GM19395 (cell line): ENCODE data around the gene GNPAT.
A peak's percentile ranks its signal among the peaks of the same experiment; 100 is the strongest.
"Not testable (repeated sequence)": the region's sequence is repeated elsewhere in the genome, so short reads cannot be mapped to it uniquely, and the experiment has no call there.

ENCODE experiments used
- ATAC-seq: cut with Tn5 transposase; IDR thresholded peaks from one replicate; pipeline ENCODE4 v1.9.1; 2021; ENCODE audit warnings: mild to moderate bottlenecking, moderate library complexity; ENCODE audit not compliant: unreplicated experiment

GNPAT gene

DNA sequence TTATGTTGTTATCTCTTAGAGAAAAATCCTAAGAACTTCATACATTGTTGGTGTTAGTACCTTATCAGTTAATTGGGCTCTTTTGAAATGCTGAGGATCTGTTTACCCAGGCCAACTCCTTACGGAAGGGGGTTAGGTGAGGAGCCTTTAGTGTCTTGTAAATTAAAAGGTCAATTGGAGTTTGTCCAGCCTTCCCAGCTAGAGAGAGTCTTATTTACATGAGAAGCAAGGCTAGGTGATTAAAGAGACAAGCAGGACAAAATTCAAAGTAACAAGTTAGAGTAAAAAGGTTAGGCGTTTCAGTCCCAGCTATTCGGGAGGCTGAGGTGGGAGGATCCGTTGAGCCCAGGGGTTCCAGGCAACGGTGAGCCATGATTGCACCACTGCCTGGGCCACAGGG is 28.7 kb upstream of the GNPAT start:
- ATAC-seq, result not testable (repeated sequence)

DNA sequence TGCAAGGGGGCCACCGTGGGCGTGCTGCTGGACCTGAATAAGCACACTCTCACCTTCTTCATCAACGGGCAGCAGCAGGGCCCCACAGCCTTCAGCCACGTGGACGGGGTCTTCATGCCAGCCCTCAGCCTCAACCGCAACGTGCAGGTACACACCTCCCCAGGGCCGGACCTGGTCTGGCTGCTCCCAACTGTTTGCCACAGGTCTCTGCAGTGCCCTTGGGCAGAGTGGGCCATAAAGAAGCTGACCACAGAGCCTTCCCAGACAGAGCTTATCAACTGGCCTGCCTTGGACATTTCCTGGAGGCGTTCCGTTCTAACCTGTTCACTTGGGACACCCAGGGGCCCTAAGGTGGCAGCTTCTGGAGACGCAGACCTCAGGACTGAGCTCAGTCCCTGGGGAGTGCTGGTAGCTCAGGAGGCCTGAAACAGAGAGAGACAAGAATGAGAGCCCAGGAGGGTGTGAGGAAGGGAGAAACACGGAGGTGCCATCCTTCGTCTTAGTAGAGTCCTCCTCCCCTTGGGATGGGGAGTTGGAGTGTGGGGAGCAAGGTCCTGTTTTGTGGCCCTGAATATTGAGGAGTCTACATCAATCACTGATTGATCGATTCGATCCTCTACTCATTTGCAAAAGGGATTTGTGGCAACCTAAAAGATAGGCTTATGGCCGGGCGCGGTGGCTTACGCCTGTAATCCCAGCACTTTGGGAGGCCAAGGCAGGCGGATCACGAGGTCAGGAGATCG is 27.0 kb upstream of the GNPAT start:
- ATAC-seq, result no peak

DNA sequence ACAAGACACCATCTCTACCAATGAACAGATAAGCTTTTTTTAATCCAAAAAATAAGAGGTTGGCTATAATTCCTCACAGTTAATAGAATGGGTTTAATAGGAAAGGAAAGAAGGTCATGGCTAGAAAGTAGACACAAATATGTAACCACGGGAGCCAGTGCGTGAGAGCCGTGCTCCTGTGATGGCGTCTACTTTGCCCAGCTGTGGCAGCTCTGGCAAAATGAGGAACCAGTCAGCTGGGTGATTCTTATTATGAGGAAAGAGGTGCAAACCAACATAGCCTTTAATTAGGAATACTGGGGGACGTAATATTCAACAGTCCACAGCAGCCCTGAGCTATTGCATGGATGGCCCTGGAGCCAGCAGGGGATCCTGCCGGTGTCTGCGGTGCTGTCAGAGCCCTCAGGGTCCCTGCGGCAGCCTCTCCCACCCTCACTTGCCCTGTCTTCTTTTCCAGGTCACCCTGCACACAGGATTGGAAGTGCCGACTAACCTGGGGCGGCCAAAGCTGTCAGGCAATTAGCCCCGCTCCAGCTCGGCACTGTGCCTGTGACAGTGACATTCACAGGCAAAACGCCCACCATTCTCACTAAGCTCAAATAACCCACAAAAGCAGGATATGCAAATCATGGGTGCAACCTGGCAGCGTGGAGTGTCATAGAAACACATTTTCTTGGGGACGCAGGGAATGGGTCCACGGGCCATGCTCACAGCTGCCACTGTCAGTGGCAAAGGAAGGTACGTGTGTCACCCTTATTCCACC is 25.9 kb upstream of the GNPAT start:
- no peak for ATAC-seq

DNA sequence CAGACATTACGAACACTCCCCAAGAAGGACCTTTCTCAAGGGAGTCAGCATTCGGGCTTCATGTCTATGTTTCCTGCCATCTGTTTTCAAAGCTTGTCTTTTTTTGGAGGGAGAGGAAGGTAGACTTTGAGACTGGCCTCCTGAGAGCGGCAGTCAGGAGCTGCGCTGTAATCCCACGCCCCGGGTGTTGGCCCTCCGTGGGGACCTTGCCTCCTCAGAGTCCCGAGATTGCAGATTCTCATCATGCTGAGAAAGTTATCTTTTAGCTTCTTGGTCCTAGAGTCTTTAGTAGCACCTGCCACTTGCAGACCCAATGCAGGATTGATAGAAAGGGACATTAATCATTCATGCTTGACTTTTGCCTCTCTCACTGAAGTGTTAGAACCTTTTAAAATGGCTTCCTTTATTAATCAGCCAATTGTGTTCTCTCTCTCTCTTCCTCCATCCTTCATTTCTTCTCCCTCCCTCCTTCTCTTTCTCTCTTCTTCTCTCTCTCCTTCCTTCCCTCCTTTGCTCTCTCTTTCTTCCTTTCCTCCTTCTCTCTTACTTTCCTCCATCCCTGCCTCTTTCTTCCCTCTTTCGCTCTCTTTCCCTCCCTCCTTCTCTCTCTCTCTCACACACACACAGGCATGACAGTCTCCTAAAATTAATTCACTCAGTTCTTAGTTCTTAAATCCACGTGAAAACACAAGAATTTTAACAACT is 25.2 kb upstream of the GNPAT start:
- ATAC-seq, result no peak

DNA sequence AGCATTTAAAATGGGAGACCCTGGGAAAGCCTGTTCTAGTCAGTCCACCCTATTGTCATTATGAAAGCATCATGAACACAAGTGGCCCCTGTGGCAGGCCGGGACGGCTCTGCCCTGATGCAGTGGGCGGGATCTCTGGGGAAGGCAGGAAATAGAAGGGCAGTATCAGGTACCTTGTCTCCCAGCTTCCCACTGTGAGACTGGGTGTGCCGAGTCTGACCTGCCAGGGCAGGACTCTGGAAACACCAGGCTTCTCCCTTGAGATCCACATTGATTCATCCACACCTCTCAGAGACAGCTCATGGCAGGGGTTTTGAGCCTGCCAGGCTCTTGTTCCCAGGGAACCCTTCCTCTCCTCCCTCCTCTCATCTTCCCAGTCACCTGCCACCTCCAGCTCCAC is 24.5 kb upstream of the GNPAT start:
- no peak for ATAC-seq

DNA sequence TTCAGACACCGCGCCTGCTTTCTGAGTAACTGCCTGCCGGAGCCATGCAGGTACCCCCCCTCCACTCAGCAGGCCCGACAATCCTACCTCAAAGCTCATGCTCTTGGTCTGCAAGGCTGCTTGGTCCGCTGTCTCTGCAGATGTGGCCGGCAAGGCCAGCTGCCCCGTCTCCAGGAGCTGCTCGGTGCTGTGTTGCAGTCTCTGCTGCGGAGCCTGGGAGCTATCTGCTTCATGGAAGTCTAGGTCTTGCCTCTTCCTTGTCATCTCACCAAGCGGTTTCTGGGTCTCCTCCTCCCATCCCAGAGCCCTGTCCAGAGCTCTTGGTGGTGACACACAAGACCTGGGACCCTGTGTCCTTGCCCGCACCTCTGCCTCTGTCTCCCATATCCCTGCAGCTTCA is 24.0 kb upstream of the GNPAT start:
- ATAC-seq, result no peak

DNA sequence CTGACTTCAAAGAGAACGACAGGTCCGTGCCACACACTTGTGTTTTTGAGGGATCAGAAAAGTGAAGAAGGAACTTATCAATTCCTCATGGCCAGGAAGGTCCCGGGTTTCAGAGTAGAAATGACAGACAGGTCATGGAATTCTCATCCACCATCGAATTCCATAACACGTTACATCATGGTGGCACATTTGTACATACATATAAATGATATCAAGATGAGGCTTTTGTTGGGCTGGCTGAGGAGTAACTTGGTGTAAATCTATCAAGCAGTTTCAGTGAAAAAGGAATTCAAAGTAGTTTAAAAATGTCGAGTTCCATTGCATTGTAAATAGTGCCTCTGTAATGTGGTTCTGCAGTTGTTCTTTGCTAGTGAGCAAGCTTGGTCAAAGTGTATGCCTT is 22.9 kb upstream of the GNPAT start:
- no peak for ATAC-seq

DNA sequence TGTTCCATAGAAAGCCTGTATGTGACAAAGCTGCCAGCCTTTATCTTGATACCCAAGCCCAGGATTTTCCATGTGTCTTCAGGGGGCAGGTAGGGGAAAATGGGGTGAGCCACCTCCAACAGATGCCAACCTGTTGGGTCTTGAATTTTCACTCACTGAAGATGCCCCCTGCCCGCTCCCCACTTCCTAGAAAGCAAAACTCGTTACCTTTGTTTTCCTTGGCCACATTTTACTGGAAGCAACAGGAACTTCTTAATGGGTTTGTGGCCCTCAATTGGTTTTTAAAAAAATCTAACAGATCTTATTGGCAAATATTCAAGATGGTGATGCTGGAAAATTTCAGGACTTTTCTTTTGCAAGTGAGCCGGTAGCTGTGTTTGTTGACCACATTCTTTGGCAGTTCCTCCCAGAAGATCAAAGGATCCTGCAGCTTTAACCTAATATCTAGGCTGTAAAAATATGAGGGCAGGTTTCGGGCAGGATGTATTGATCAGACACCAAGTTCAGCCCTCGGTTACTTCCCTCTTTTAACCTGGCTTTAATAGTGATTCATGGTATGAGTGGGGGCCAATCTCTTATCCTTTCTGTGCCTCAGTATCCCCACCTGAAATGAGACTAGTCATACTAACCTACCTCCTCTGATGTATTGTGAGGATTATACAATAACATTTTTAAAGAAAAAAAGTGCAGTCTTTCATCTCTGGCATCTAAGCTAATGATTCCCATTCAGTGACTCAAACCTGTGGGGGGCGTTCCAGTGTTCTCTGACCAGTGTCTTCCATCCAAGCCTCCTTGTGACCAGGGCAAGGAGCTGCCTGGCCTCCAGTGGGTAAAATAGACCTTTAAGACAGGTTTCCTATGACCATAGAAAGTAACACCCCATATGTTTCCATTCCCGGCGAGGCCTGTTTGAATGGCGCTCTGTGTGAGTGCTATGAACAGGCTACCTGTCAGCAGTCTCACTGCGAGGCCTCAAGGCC is 21.3 kb upstream of the GNPAT start:
- ATAC-seq, result no peak

DNA sequence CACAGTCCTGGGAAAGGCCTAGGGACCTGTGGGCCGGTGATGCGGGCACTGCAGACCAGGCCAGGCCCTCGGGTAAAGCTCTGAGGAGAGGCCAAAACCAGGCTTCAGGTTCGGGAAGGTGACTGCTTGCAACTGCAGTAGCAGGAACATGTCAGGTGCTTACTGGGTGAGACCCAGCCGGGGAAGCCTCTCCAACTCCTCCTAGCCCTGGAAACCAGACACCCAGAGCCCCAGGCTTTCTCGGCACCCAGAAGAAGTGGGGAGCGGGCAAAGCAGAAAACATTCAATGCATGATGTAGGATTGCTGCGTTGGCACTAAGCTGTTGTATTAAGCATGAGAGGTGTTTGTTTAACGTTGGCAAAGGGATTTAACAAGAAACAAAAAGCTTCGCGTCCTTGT is 20.2 kb upstream of the GNPAT start:
- ATAC-seq, result no peak

DNA sequence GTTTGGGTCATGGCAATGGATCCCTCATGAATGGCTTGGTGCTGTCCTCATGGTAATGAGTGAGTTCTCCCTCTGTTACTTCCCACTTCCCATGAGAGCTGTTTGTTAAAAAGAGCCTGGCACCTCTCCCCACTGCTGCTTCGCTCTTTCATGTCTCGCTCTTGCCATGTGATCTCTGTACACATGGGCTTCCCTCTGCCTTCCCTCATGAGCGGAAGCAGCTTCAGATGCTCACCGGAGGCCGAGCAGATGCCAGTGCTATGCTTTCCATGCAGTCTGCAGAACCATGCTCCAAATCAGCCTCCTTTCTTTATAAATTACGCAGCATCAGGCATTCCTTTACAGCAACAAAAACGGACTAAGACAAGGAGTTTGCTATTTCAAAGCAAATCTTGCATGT is 14.9 kb upstream of the GNPAT start:
- ATAC-seq, result no peak

DNA sequence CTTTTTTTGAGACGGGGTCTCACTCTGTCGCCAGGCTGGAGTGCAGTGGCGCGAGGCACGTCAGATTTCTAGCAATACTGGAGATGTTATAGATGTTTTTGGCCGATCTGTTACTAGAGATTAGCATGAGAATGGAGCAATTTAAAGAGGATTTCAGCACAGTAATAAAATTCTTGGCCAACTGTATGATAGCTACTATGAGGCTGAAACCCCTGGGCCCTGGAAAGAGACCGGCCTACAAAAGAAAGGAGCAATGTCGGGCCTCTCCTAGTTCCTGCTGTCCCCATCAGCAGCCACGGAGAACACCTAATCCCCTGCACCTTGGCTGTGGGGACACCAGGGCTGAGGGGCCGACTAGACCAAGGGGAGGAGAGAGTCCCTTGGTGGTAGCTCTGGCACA is 9.5 kb upstream of the GNPAT start:
- ATAC-seq, result no peak

DNA sequence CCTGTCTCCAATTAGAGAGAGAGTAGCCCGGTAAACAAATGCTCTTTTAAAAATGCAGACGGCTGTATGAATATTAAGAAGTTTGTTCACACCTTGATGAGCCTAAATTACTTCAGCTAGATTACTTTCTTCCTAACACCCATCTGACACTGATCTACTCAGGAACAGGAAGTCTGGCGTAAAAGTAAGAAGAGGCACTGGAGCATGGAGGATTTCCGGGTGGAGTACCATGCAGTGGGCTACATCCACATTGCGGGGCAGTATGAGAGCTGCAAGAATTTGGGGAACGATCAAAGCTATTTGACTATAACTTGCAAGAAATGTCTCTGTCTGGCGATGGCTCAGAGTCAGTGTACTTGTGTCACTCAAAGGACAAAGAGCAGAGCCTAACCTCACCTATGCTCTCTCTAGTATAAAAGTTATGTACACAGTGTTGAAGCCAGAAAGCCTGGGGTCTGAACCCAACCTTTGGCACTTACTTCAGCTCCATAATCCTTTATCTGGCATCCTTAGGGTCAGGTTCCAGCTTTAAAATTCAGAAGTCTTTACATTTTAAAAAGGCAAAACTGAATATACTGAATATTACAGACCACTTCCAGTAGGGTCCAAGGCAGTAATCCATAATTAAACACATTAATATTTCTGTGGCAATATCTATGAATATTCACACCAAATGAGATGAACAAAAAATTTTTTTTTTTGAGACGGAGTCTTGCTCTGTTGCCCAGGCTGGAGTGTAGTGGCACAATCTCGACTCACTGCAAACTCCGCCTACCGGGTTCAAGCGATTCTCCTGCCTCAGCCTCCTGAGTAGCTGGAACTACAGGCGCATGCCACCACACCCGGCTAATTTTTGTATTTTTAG is 7.9 kb upstream of the GNPAT start:
- peak; percentile 92 for ATAC-seq

DNA sequence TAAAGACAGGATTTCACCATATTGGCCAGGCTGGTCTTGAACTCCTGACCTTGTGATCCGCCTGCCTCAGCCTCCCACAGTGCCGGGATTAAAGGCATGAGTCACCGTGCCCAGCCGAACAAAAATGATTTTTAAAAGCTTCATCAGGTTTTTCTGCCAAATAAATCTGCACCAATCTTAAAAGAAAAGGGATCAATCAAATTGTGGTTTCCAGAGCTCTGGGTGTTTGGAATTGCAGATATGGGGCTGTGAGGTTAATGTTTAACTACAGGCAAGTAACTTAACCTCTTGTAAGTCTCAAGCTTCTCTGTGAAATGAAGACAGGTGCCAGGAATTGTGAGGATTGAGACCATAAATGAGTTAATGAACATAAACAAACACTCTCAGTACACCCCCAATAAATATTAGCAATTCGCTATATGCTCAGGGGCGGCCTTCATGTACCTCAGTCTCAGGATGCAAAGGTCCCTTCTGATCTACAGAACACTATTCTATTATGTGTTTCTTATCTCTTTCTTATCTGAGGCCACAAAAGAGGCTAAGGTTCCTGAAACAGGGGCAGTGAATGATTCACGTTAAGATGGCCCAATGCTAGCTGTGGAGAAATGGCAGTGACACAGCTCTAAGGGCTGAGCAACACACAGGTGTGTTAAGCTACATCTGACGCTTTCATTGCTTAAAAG is 7.1 kb upstream of the GNPAT start:
- no peak for ATAC-seq

DNA sequence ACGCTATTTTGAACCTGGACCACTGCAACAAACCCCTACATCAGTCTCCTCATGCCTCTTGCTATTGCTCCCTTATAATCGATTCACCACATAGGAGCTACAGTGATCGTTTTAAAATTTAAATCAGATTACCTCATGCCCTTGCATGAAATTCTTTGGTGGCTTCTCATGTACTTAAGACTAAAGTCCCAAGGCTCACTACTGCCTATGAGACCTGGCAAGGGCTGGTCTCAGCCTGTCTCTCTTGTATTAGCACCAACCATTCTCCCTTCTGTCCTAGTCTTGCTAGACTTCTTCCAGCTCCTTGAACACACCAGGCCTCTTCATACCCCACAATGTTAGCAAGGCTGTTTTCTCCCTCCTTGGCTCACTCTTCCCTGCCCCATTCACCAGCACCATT is 6.5 kb upstream of the GNPAT start:
- ATAC-seq, result no peak

DNA sequence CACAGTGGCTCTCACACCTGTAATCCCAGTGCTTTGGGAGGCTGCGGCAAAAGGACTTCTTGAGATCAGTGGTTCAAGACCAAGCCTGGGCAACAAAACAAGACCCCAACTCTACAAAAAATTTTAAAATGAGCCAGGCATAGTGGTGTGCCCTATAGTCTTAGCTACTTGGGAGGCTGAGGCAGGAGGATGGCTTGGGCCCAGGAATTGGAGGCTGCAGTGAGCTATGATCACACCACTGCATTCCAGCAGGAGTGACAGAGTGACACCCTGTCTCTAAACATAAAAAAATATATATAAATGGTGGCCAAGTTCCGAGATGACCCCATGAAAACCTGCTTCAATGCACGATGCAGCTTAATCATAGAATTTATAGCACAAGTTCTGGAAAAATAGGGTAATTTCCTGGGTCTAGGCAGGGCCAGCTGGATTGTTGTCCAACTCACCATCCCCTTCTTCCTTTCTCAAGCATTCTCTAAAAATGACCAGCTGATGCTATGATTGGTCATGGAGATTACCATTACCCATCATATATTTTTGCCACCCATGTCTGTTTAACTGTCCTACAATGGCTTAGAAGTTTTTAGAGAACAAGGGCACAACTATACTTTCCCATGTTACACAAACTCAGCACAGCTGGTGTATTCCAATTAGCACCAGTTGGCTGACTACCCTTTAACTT is 5.3 kb upstream of the GNPAT start:
- no peak for ATAC-seq

DNA sequence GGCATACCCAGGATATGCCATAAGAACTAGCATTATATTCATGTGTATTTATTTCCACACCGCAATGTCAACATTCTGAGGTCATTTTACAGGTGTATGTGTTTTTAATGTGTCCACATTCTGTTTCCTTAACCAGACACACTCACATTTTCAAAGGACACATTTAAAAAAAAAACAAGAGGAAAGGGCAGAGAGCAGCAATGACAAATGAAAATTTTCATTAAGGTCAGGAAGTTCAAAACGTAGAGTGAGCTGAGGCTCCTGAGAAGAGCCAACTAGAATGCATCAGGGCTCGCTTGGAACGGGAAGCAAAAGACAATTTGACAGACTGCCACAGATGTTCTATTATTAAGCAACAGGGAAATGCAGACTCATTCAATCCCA is 4.8 kb upstream of the GNPAT start:
- ATAC-seq, result no peak

DNA sequence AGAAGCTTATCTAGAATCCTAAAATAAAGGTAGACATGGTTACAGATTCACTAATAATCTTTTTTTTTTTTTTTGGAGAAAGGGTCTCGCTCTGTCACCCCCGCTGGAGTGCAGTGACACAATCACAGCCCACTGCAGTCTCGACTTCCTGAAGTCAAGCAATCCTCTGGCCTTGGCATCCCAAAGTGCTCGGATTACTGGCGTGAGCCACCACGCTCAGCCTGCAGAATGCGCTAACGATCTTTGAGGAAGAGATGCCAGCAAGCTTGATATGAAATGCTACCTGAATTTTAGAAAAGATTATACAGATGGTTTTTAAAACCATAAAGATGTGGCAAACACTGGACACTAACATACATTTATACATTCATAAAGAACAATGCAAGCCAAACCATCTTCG is 4.1 kb upstream of the GNPAT start:
- no peak for ATAC-seq

DNA sequence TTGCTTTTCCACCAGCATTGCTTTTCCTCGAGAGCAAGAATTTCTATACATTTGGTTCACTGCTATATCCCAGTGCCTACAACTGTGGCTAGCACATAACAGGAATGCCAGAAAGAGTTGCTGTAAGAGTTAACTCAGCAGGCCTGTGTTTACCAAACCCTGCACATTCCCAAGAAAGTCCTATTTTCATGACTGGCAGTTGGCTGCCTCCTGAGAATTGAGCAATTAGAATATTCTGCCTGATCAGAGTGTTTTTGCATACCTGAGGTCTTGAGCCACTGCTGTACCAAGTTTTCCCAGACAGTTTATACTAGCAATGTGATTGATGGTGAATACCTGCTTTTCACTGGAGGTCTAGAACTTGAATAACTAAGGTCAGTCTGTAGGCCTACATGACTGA is 2.7 kb upstream of the GNPAT start:
- ATAC-seq, result no peak

DNA sequence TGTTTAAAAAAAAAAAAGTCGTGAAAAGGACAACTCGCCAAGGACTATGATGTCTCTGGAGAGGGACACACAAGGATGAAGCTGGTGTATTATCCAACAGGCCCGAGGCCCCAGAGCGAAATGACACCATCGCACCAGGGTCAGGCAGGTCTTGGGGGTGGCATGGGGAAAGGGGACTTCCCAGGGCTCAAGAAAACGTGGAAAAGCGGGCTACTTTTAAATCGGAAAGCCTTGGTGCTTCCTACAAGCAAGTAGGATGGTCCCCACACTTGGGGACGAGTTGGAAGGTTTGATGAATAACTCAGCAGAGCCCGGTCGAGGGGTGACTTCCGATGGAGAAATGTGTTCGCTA is 505 bp upstream of the GNPAT start:
- ATAC-seq, result peak; percentile 2
